Keratinocyte (primary cell): Measurements from ENCODE around the gene ATRNL1. TPM values are rescaled to one million over a fixed set of nuclear protein-coding genes. Genes with fewer than 3 reads are reported as not detected.

ENCODE experiments used
- DNase-seq: peaks from one replicate; pipeline ENCODE4 v3.0.0-alpha.2; 2011; ENCODE audit warnings: low read depth, missing footprints, low spot score
- FAIRE-seq: peaks from 2 replicates; lab custom pipeline; 2011; peaks lifted over from hg19 to GRCh38; lab: Jason Lieb, UNC
- H2AFZ ChIP-seq: 2 replicates; pipeline ENCODE4 v1.6.0; 2012; ENCODE audit warnings: low read length, control low read depth, inconsistent platforms; ENCODE audit not compliant: control insufficient read depth
- H3K27ac ChIP-seq: 2 replicates; pipeline ENCODE4 v1.5.1; 2011; ENCODE audit warnings: low read length; ENCODE audit not compliant: control insufficient read depth, insufficient read depth
- H3K27me3 ChIP-seq: 3 replicates; pipeline ENCODE4 v1.6.0; 2011; ENCODE audit warnings: low read length; ENCODE audit not compliant: control insufficient read depth, insufficient read depth; ENCODE audit errors: extremely low read depth
- H3K36me3 ChIP-seq, 2 experiments: 2 replicates in 1 of 2; 3 replicates in 1 of 2; pipeline ENCODE4 v1.5.1; 2011; ENCODE audit warnings: low read length in 2 of 2, mild to moderate bottlenecking in 1 of 2; ENCODE audit not compliant: control insufficient read depth in 2 of 2, insufficient read depth in 2 of 2; ENCODE audit errors: extremely low read depth in 1 of 2
- H3K4me1 ChIP-seq: 3 replicates; pipeline ENCODE4 v1.5.1; 2011; ENCODE audit warnings: low read length; ENCODE audit not compliant: control insufficient read depth, insufficient read depth; ENCODE audit errors: extremely low read depth
- H3K4me2 ChIP-seq: 3 replicates; pipeline ENCODE4 v1.6.0; 2011; ENCODE audit warnings: low read depth, low read length; ENCODE audit not compliant: control insufficient read depth, insufficient read depth; ENCODE audit errors: extremely low read depth
- H3K4me3 ChIP-seq, 3 experiments: fragments of 200-600 bp in 1 of 3; sonication (generic) in 1 of 3; 2 replicates in 2 of 3; 3 replicates in 1 of 3; pipeline ENCODE4 v1.5.1; 2011 to 2016; ENCODE audit warnings: low read length in 3 of 3, mild to moderate bottlenecking in 3 of 3, control low read depth in 2 of 3, inconsistent platforms in 1 of 3, low read depth in 1 of 3, mixed read lengths in 1 of 3, mixed run types in 1 of 3, moderate library complexity in 1 of 3; ENCODE audit not compliant: control insufficient read depth in 2 of 3, insufficient read depth in 2 of 3; ENCODE audit errors: extremely low read depth in 1 of 3
- H3K79me2 ChIP-seq: 2 replicates; pipeline ENCODE4 v1.6.0; 2012; ENCODE audit warnings: low read length; ENCODE audit not compliant: control insufficient read depth, insufficient read depth
- H3K9ac ChIP-seq: 3 replicates; pipeline ENCODE4 v1.6.0; 2011; ENCODE audit warnings: low read length; ENCODE audit not compliant: control insufficient read depth, insufficient read depth; ENCODE audit errors: extremely low read depth
- H3K9me1 ChIP-seq: 3 replicates; pipeline ENCODE4 v1.6.0; 2011; ENCODE audit warnings: low read length; ENCODE audit not compliant: control insufficient read depth, insufficient read depth; ENCODE audit errors: extremely low read depth
- H3K9me3 ChIP-seq: 2 replicates; pipeline ENCODE4 v1.5.1; 2012; ENCODE audit warnings: low read depth, low read length; ENCODE audit not compliant: control insufficient read depth
- H4K20me1 ChIP-seq: 3 replicates; pipeline ENCODE4 v1.6.0; 2011; ENCODE audit warnings: low read length; ENCODE audit not compliant: control insufficient read depth, insufficient read depth; ENCODE audit errors: extremely low read depth
- CTCF ChIP-seq, 3 experiments: IDR thresholded peaks in 1 of 3; conservative IDR thresholded peaks in 1 of 3; optimal IDR thresholded peaks in 1 of 3; 2 replicates in 2 of 3; 3 replicates in 1 of 3; pipeline versions ENCODE3 to v1.5.1; 2011; ENCODE audit warnings: low read length in 3 of 3, mild to moderate bottlenecking in 3 of 3, moderate library complexity in 2 of 3, control low read depth in 1 of 3, inconsistent platforms in 1 of 3; ENCODE audit not compliant: insufficient read depth in 2 of 3; ENCODE audit errors: extremely low read depth in 1 of 3
- EZH2 ChIP-seq: IDR thresholded peaks from one replicate; pipeline ENCODE4 v1.6.1; 2012; ENCODE audit warnings: inconsistent platforms, mild to moderate bottlenecking, low read length, moderate library complexity
- dilution Hi-C: fragments of 300-500 bp; cut with MboI; formaldehyde crosslinking; loops from one replicate; pipeline ENCODE4 v1.7.0; 2020; ENCODE audit warnings: low sequenced_read_pairs; ENCODE audit not compliant: extremely low pct_ligation_motif_present
- polyA plus RNA-seq, 5 experiments: library from polyadenylated mRNA; depleted of rRNA in 3 of 5; stranded (reverse) in 3 of 5; stranded (forward) in 1 of 5; unstranded in 1 of 5; fragments of >200 nt; gene quantifications; 1 replicate in 1 of 5; 2 replicates in 3 of 5; 3 replicates in 1 of 5; pipeline versions ENCODE4 v1.2.1 to v1.2.3, GENCODE V29; 2011 to 2012; ENCODE audit warnings: missing spikeins in 2 of 5, low read depth in 1 of 5, low replicate concordance in 1 of 5

The ATRNL1 gene
- polyA plus RNA-seq, 1 donor (not counting 4 experiments of a cell fraction or from before 2014, with no cell fraction given) = 0.07 TPM

GRCh38 chr10:115902596-115902995 is 809.4 kb downstream of the ATRNL1 start:
- Histone ChIP-seq H4K20me1 (no peaks in the 10 kb centered on the region), H3K9me3 (no peaks in the 10 kb centered on the region), H3K9ac (no peak overlapping the region), H3K4me2 (no peak overlapping the region), H3K27ac (no peak overlapping the region), H2AFZ (no peak overlapping the region), H3K4me1 (no peaks in the 10 kb centered on the region), H3K79me2 (no peaks in the 10 kb centered on the region), H3K27me3 (no peaks in the 10 kb centered on the region), H3K4me3 (no peak overlapping the region), H3K36me3 (no peaks in the 10 kb centered on the region), H3K9me1 (no peaks in the 10 kb centered on the region)
- no peak for FAIRE-seq
- no peak for TF ChIP-seq CTCF (optimal IDR thresholded peaks at IDR 0.05 in 1 of 3, IDR thresholded peaks at IDR 0.05 in 1 of 3, conservative IDR thresholded peaks at IDR 0.05 in 1 of 3; ENCODE audit: extremely low read depth in 1 of 3, insufficient read depth in 2 of 3, low read length in 3 of 3)
- TF ChIP-seq EZH2 = no peak
- no peak for DNase-seq
- dilution Hi-C loops = no loop called here

GRCh38 chr10:115903207-115903606 is 810.0 kb downstream of the ATRNL1 start:
- Histone ChIP-seq H3K27me3 (no peaks in the 10 kb centered on the region), H3K4me2 (no peak overlapping the region), H3K79me2 (no peaks in the 10 kb centered on the region), H3K9me1 (no peaks in the 10 kb centered on the region), H2AFZ (no peak overlapping the region), H3K4me1 (no peaks in the 10 kb centered on the region), H3K9ac (no peak overlapping the region), H3K36me3 (no peaks in the 10 kb centered on the region), H3K27ac (no peak overlapping the region), H3K4me3 (no peak overlapping the region), H3K9me3 (no peaks in the 10 kb centered on the region), H4K20me1 (no peaks in the 10 kb centered on the region)
- dilution Hi-C loops = no loop called here
- FAIRE-seq (no peak), DNase-seq (no peak)
- TF ChIP-seq CTCF (optimal IDR thresholded peaks at IDR 0.05 in 1 of 3, IDR thresholded peaks at IDR 0.05 in 1 of 3, conservative IDR thresholded peaks at IDR 0.05 in 1 of 3; ENCODE audit: extremely low read depth in 1 of 3, insufficient read depth in 2 of 3, low read length in 3 of 3) (no peak), EZH2 (no peak)
